ENCODE measurements around the gene SH3YL1.
"Not testable (repeated sequence)": the region's sequence is repeated elsewhere in the genome, so short reads cannot be mapped to it uniquely, and the experiment has no call there.

The SH3YL1 gene

GRCh38 chr2:175880-176820 is 87.7 kb downstream of the SH3YL1 start:
- DNase-seq: no peak

DNA sequence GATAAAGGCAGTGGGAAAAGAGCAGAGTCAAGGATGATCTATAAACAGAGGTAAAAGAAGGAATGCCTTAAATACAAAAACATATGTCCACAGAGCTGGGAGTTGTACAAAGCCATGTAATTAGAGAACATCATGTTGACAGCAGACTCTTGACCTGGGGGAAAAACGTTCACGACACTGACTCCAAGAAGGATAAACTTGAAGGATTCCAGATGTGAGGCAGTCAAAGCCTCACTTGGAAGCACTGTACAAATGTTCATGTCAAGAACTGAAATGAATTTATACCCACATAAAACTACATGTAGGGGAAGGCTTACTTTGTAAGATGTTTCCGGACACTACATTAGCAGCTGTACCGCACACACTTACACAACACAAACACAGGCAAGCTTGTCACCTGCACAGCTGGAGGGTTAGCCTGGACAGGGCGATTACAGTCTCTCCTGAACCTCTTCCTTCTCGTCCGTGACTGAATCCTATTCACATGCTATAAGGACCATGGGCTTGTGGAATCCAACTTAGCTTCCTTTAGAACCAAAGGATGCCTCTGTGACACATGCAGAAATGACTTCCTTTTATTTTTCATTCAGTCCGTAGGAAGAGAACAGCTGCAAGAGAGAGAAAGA is 88.6 kb downstream of the SH3YL1 start:
- DNase-seq: no peak

DNA sequence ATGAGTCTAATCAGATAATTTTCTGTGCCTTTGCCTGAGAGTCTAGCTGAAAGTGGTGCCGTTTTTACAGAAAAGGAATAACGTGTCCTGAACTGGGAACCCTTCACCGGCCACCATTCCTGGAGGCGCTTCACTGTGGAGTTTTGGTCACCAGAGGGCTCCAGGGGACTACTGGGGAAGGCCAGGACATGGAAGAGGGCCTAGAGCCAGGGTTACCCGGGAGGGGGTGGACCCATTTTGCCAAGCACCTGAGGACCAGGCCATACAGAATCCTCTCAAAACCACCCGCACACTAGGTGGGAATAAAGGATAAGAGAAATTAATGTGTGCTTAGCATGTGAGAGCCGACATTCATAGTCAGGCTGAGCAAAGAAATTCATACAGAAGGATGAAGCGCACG is 91.7 kb downstream of the SH3YL1 start:
- DNase-seq: not testable (repeated sequence)

DNA sequence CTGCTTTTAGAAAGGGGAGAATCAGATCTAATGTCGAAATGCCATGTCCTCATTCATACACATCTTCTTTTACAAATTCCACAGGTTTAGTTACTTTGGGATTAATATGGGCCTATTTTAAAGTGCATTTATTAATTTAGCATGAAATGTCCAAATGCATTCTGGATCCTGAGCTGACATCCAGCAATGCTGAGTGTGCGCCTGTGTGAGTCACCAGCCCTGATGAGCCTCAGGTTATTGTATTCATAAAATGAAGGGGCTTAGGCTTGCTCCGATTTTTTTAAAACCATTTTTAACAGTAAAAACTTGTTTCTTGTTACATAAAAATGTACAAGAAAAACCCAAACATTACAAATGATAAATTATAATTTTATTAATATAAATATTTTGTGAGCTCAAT is 94.1 kb downstream of the SH3YL1 start:
- DNase-seq: no peak

Measured in kidney glomerular epithelial cell (primary cell).